Adrenal gland (tissue), 12 donors: ENCODE results near the gene MUC5B. TPM values are rescaled to one million over a fixed set of nuclear protein-coding genes. Genes with fewer than 3 reads are reported as not detected.

Experiments
- DNase-seq, 7 donors: peaks; one replicate each; pipeline ENCODE4 v3.0.0-alpha.2; 2019 to 2020
- H3K27ac ChIP-seq, 5 donors: fragments of 200-600 bp; sonication (generic) in 4 of 5; 1 replicate in 3 of 5; 2 replicates in 2 of 5; pipeline versions ENCODE4 v1.5.1 to v1.8.0; 2016 to 2020; ENCODE audit warnings: mild to moderate bottlenecking in 1 of 5
- H3K27me3 ChIP-seq: fragments of 200-600 bp; 2 replicates; pipeline ENCODE4 v1.8.0; 2021
- H3K36me3 ChIP-seq, 2 donors: fragments of 200-600 bp; replicated peaks in 1 of 2; 1 replicate in 1 of 2; 2 replicates in 1 of 2; pipeline versions ENCODE4 v1.5.1 to v1.8.0; 2018 to 2022
- H3K4me1 ChIP-seq, 2 donors: fragments of 200-600 bp; replicated peaks in 1 of 2; 1 replicate in 1 of 2; 2 replicates in 1 of 2; pipeline versions ENCODE4 v1.5.1 to v1.8.0; 2018 to 2021
- H3K4me3 ChIP-seq, 4 donors: fragments of 200-600 bp; sonication (generic) in 3 of 4; one replicate each; pipeline ENCODE4 v1.5.1; 2016 to 2018
- H3K9me3 ChIP-seq, 3 donors: fragments of 200-600 bp; sonication (generic) in 1 of 3; replicated peaks in 1 of 3; 1 replicate in 2 of 3; 2 replicates in 1 of 3; pipeline versions ENCODE4 v1.5.1 to v1.8.0; 2016 to 2021
- CTCF ChIP-seq, 6 experiments: fragments of 450-650 bp in 4 of 6; fragments of 200-600 bp in 2 of 6; sonication (generic) in 1 of 6; IDR thresholded peaks; 1 replicate in 5 of 6; 2 replicates in 1 of 6; pipeline versions ENCODE4 v1.5.1 to v1.8.0; 2016 to 2021; ENCODE audit warnings: antibody characterized with exemption in 6 of 6, mild to moderate bottlenecking in 2 of 6, moderate library complexity in 1 of 6
- POLR2A ChIP-seq, 2 donors: fragments of 450-650 bp; IDR thresholded peaks; one replicate each; pipeline ENCODE4 v1.6.1; 2017; ENCODE audit warnings: antibody characterized with exemption in 2 of 2, mild to moderate bottlenecking in 2 of 2, moderate library complexity in 1 of 2
- WGBS, 4 donors: extraction: QIAGEN DNeasy Blood & Tissue Kit in 2 of 4; methylation state at CpG; one replicate each; pipeline versions ENCODE4 v1.1.5 to v1.1.7; 2013 to 2017; 5-methylcytosine and 5-hydroxymethylcytosine counted together
- intact Hi-C, 2 donors: fragments of 100-400 bp; cut with DNase I; formaldehyde crosslinking; loops; one replicate each; pipeline versions ENCODE4 v1.14.1 to v1.15.0; 2022 to 2023
- polyA plus RNA-seq, 3 donors: library from polyadenylated mRNA; stranded (reverse); fragments of 200-250 nt in 2 of 3; fragments of 350-450 nt in 1 of 3; fragmentation: Illumina TruSeq in 1 of 3; extraction: RNeasy Lipid Tissue Mini Kit (QIAGEN cat#74804) in 1 of 3; gene quantifications; one replicate each; pipeline ENCODE4 v1.2.3, GENCODE V29; 2013 to 2014
- total RNA-seq, 9 donors: library from RNA; depleted of rRNA in 4 of 9; stranded (reverse); fragments of >200 nt in 4 of 9; fragments of 120-200 nt in 1 of 9; fragmentation: NEBNext Ultra II Directional in 1 of 9; extraction: Animal tissue kit (Norgen Biotek cat#: 25700) in 1 of 9; gene quantifications; one replicate each; pipeline versions ENCODE4 v1.1.0 to v1.2.4, GENCODE V29; 2013 to 2023
- donor health status: healthy with polysubstance abuse.
- donor health status: Bipolar disorder and iron deficiency.
- donor health status: DM: yes; HTN: yes; CAD: no.
- donor health status: DM: no; HTN: no; CAD: no.
- donor health status: DM: no; HTN: no; CAD: no.
- donor health status: DM: yes; HTN: yes; CAD: no.

MUC5B gene
- total and polyA plus RNA-seq, 12 donors: under 0.01 to 0.95 (median 0.70) TPM; not detected in 7

DNA sequence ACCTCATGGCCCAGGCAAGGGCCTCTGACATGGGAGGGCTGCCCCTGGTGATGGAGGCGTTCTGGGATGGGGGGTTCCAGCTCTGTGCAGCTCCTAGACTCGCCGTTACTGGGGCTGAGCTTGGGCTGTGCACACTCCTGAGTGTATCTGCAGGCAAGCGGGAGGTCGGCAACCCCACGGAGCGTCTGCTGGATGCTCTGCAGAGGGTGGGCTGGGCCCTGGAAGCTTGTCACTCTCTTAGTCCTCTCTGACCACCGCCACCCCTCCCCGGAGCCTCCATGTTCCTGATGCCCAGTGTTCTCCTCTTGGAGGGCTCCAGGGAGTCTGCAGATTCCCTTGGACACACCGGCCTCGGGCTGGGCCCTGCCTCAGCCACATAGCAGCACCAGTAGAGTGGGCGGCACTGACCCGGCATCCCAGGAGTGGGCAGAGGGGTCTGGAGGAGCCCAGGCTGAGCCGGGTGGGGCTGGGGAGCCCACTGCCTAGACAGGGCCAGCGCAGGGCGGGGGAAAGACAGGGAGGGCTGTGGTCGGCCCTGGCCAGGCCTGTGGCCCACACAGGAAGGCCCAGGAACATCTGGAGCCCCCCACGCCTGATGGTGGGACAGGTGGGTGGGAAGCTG, 20.6 kb upstream of the MUC5B start:
- Histone ChIP-seq H3K36me3 (no peaks in the 10 kb centered on the region), H3K27me3 (peaks cover 27% of the 10 kb centered on the region), H3K4me3 (no peak overlapping the region), H3K9me3 (no peaks in the 10 kb centered on the region), H3K4me1 (no peaks in the 10 kb centered on the region), H3K27ac (no peak overlapping the region)
- intact Hi-C loops: loop anchor here (2.0 to 5.0 kb wide), 3 partner anchors 313 to 375 kb away; no protein-coding TSS in a partner anchor
- WGBS, 4 donors: 22 to 51% (median 42%) methylated on average over 3 to 18 of the region's 18 CpGs
- DNase-seq: peak in 1 of 7 donors; percentile 7
- TF ChIP-seq POLR2A (IDR thresholded peaks at IDR 0.05) (no peak), CTCF (IDR thresholded peaks at IDR 0.05) (no peak)

DNA sequence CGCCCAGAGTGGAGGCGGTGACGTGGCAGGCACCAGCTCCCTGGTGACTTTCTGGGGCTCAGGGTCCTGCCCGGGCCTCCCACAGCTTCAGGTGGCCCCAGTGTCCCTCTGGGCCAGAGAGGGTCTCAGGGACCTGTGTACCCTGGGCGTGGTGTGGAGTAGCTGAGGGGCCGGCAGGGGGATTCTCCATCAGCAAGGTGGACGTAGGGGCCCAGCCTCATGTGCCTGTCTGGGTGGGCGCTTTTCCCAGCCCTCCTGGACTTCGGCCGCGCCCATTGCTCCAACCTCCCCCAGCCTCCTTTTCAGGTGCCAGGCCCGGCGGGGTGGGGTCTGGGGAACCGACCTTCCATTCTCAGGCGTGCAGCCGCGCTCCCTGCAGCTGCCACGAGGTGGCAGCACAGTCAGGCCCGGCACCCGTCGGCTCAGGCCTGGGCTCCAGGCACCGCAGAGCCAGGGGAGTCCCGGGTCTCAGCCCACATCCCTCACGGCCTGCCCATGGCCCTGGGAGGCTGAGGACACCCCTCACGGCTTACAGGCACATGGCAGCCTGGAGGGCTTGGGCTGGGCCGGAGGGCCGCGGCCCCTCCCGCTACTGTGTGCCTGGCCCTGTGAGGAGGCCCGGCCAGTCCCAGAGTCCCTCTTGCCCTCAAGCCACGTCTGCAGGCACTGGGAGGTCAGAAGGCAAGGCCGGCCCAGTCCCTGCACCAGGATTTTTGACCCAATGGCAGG, 19.9 kb upstream of the MUC5B start:
- Histone ChIP-seq H3K9me3 (no peaks in the 10 kb centered on the region), H3K27ac (no peak overlapping the region), H3K4me3 (no peak overlapping the region), H3K4me1 (no peaks in the 10 kb centered on the region), H3K27me3 (peaks cover 24% of the 10 kb centered on the region), H3K36me3 (no peaks in the 10 kb centered on the region)
- intact Hi-C loops: loop anchor here (2.0 to 5.0 kb wide), 3 partner anchors 312 to 374 kb away; no protein-coding TSS in a partner anchor
- WGBS, 4 donors: 0 to 70% (median 23%) methylated on average over 1 to 32 of the region's 32 CpGs
- peak; percentile 74 to 96 (median 83) for TF ChIP-seq CTCF (IDR thresholded peaks at IDR 0.05)
- TF ChIP-seq POLR2A (IDR thresholded peaks at IDR 0.05): no peak
- DNase-seq: peak in 6 of 7 donors; percentile 54 to 66 (median 62)

DNA sequence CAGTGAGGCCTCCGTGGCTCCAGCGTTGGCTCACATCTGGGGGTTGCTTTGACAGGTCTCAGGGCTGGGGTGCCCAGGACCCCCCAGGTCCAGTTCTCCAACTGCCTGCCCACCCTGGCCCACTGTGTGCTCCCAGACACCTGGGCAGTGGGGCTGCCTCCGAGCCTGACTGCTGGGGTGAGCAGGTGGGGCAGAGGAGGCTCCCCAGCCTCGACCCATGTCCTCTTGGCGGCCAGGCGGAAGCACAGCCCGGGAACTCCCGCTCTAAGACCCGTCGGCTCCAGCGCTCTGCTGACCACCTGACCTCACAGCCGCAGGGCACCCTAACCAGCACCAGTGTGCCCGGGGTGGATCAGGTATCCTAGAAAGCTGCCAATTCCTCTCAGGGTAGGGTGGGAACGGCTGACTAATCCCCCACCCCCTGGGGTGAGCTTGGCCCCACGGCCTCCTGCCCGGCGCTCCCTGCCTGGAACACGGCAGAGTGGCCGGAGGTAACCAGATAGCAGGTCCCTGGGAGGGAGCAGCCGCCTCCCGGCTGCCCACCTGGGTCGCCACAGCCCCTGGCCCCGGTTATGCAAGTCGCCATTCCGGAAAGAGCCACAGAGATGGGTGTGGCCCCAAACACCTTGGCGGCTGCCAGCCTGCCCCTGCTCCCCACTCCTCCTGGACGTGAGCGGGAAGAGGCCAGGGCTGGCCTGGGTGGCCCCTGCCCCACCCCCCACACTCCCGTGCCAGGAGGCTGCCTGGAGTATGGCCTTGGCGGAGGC, 19.2 kb upstream of the MUC5B start:
- Histone ChIP-seq H3K9me3 (no peaks in the 10 kb centered on the region), H3K27me3 (peaks cover 18% of the 10 kb centered on the region), H3K36me3 (no peaks in the 10 kb centered on the region), H3K4me1 (no peaks in the 10 kb centered on the region), H3K27ac (no peak overlapping the region), H3K4me3 (no peak overlapping the region)
- DNase-seq: peak in 1 of 7 donors; percentile 5
- intact Hi-C loops: loop anchor here (2.0 to 5.0 kb wide), 3 partner anchors 311 to 374 kb away; no protein-coding TSS in a partner anchor
- 56 to 70% (median 63%) methylated on average over 4 to 30 of the region's 30 CpGs for WGBS, 4 donors
- TF ChIP-seq CTCF (IDR thresholded peaks at IDR 0.05) (no peak), POLR2A (IDR thresholded peaks at IDR 0.05) (no peak)
